Right lobe of liver (tissue), 4 donors: ENCODE measurements around the gene RIMS3.

ENCODE experiments used
- CTCF ChIP-seq, 4 donors: fragments of 200-600 bp in 3 of 4; fragments of 450-650 bp in 1 of 4; IDR thresholded peaks; one replicate each; pipeline versions ENCODE4 v1.5.1 to v1.8.0; 2016 to 2022; ENCODE audit warnings: antibody characterized with exemption in 4 of 4, mild to moderate bottlenecking in 2 of 4
- POLR2A ChIP-seq: fragments of 450-650 bp; IDR thresholded peaks from one replicate; pipeline ENCODE4 v1.6.1; 2017; ENCODE audit warnings: antibody characterized with exemption, mild to moderate bottlenecking
- donor health status: DM: no; HTN: no; CAD: no.
- donor health status: DM: no; HTN: no; CAD: no.
- donor health status: DM: no; HTN: yes; CAD: no.

GRCh38 chr1:40704817-40705733, 39.6 kb upstream of the RIMS3 start:
- TF ChIP-seq POLR2A (no peak), CTCF (IDR thresholded peaks at IDR 0.05) (no peak)
